Upper lobe of left lung (tissue), 4 donors: ENCODE data around the gene RARB.

Experiments
- CTCF ChIP-seq, 6 experiments: fragments of 450-650 bp in 4 of 6; fragments of 200-600 bp in 2 of 6; sonication (generic) in 2 of 6; IDR thresholded peaks; one replicate each; pipeline ENCODE4 v1.5.1; 2016 to 2019; ENCODE audit warnings: antibody characterized with exemption in 6 of 6
- POLR2AphosphoS5 ChIP-seq, 2 donors: sonication (generic); formaldehyde crosslinking; IDR thresholded peaks; one replicate each; pipeline ENCODE4 v1.5.1; 2017; ENCODE audit warnings: antibody characterized with exemption in 2 of 2

DNA sequence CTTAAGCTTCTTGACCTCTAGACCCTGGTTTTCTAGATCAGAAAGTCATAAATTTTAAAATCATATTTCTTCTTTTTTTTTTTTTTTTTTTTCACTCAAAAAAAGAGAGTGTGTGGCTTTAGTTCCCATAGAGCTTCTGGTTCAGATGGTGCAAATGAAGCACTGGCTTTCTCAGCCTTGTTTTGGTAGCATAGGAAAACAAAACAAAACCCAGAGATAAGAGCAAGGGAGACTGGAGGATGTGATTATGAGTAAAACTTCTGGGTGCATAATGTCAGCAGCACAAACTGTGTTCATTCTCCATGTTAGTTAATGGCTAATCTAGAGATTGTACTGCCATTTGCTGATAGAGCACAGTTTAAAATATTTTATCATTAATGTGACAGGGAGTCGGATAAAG, 55.4 kb downstream of the RARB start:
- TF ChIP-seq CTCF (IDR thresholded peaks at IDR 0.05) (no peak), POLR2AphosphoS5 (IDR thresholded peaks at IDR 0.05) (no peak)
